ENCODE results near the gene TPPP3. TPM values are rescaled to one million over a fixed set of nuclear protein-coding genes. Genes with fewer than 3 reads are reported as not detected.

Gene TPPP3
- 1 to 10 TPM; 2.0 to 5.9 (median 2.6) TPM for total RNA-seq

DNA sequence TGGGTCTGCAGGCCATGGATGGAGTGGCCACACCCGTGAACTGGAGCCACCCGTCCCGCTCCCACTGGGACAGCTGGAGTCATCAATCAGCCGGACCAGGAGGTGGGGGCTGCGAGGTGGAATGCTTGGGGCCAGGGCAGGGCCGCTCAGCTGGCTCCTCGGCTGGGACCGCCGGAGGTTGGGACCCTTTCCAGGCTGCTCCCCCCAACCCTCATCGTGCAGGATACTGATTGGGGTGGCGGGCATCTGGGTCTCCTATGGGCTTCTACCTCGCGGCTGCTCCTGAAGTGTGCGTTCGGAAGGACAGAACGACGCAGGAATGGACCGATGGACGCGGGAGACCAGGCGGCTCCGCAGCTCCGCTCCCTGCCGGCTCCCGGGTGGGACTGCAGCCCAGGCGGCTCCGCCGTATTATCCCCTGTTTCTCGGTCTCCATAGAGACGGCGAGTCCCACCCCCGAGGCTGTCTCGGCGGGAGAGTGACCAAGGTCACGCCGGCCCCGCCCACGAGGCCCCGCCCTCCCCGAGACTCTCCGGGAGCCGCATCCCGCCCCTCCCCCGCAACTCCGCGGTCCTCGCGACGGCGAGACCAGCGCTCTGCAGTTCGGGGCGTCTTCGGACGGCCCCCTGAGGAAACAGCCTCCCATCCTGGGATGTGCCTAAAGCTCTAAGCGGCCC lies at the start of gene TPPP3:
Gene TPPP3, minus strand, starts transcription at position 388 of the 677 bp plus-strand sequence. CDS start 2,387 bp downstream, outside the sequence.
- no peak for TF ChIP-seq CTCF (IDR thresholded peaks at IDR 0.05; ENCODE audit: low read depth)

DNA sequence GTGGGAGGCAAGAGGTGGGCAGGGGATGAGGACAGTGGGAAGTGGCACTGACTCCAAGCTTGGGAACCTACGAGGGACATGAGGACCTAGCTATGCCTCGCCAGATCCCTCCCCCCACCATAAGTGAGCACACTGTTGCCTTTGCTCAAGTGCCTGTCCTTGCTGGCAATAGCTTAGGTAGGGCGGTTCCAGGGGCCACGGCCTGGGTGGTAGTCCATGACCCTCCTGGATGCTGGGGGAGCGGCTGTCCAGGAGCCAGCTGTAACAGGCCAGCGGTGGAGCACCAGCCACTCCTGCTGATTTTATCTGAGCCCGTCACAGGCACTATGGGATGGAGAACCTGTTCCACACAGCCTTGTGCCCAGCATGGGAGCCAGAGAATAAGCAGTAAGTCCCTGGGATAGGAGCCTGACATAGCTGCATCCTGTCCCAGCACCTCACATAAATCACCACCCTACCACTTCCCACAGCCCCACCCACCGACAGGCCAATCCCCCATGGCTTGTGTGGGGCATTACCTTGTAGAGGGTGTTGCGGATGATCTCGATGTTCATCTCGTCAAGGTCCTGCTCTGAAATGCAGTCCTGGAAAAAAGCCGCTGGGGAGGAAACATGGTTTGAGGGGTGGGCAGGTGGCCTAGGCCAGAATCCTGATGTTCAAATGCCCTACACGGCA lies 49.4 kb upstream of the TPPP3 start:
- no peak for TF ChIP-seq CTCF (IDR thresholded peaks at IDR 0.05; ENCODE audit: low read depth)

DNA sequence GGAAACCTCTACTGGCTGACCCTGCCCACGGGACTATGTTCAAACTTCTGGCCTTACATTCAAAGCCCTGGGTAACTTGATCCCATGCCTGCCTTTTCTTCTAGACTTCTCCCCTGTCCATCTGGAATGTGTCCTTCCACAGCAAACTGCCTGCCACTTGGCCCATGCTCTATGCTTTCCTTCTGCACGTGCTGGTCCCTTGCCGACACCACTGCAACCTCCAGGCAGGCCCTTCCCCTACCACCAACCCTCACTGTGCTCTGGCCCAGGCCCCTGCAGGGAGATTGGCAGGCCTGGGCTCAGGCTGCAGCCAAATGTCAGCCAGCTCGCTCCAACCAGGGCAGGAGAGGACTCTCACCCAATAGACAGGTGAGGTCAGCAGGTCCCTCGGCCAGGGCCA lies 48.6 kb upstream of the TPPP3 start:
- no peak for TF ChIP-seq CTCF (IDR thresholded peaks at IDR 0.05; ENCODE audit: low read depth)

DNA sequence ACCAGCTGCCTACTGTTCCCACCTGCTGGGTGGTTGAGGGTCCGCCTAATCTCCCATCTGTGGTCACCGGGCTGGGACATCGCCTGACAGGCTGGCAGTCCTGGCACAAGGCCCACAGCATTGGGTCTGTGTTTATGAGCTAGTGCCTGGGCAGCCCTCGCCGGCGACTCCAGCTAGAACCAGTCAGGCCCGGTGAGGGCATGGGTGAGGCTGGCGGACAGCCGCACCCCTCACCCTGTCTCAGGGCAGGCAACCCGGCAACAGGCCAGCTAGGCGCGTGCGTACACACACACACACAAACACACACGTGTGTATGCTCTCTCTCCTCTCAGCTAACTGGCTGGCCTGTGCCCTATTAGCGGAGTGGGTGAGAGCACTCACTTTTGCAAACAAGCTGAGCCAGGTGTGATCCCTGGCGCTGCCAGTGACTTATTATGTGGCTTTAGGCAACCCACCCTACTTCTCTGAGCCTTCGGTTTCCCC lies 48.0 kb upstream of the TPPP3 start:
- TF ChIP-seq CTCF (IDR thresholded peaks at IDR 0.05; ENCODE audit: low read depth) = no peak

DNA sequence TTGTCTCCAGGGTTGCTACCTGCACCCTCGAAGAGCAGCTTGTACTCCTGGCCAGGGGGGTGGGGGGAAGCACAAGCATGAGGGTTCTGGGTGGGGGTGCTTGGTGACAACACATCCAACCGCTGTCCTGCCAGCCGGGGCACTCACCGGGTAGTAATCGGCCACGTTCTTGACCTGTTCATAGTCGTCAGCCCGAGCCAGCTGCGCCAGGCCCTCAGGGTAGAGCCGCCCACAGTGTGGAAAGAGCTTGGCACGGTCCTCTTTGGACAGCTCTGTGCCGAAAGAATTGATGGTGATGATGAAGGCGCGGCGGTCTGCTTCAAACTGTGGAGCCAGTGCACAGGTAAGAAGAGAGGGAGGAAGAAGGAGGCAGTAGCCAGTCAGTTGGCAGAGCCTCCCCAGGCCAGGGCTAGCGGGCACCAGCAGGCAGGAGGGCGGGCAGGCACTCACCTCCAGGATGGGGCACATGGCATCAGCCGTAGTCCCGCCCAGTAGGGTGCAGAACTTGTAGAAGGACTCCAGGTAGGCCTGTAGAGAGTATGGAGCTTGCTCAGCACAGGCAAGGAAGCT lies 45.6 kb upstream of the TPPP3 start:
- no peak for TF ChIP-seq CTCF (IDR thresholded peaks at IDR 0.05; ENCODE audit: low read depth)

GRCh38 chr16:67438098-67438791 lies 44.9 kb upstream of the TPPP3 start:
- TF ChIP-seq CTCF (IDR thresholded peaks at IDR 0.05; ENCODE audit: low read depth) = no peak

- no peak for TF ChIP-seq CTCF (IDR thresholded peaks at IDR 0.05; ENCODE audit: low read depth)
Observed at GRCh38 chr16:67437513-67437912, 44.2 kb upstream of the TPPP3 start.

Measured in subcutaneous adipose tissue (tissue), 4 donors.